GM12872 (cell line): ENCODE measurements around the gene NEB.

Experiments
- TF ChIP-seq, protein P1 (sequence below): IDR thresholded peaks from 3 replicates; pipeline ENCODE4 v1.5.1; 2011; ENCODE audit warnings: low read depth, mild to moderate bottlenecking, low read length, moderate library complexity; ENCODE audit not compliant: insufficient read depth

The NEB gene

DNA sequence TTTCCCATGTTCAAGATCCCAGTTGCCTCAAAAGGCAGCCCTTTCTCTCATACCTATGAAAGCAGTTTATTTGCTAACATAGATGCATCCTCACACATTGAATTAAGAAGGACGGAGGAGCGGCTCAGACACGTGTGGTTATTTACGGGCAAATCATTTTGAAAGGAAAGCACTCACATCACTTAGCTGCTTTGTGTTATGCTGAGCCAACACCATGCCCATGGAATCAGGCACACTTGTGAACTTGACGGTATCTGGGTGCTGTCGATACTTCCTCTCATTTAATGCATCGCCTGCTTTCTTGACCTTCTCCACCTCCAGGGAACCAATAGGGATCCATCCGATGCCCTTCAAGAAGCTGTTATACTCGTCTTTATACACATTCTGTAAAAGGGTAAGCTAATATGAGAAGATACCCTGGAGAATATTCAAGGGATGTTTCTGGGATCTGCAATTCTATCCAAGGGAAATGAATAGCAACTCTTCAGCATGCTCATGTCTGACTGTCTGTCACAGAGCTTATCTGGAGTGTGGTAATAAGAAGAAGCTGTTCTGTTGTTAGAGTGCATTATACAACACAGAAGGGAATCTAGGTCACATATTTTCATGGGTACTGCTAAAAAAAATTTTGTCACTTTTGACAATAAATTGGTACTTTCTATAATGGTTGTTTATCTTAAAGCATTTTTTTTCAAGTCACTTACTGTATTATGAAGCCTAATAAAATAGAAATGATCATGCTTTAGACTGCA lies 63.3 kb downstream of the NEB start:
- TF ChIP-seq, protein P1, sequence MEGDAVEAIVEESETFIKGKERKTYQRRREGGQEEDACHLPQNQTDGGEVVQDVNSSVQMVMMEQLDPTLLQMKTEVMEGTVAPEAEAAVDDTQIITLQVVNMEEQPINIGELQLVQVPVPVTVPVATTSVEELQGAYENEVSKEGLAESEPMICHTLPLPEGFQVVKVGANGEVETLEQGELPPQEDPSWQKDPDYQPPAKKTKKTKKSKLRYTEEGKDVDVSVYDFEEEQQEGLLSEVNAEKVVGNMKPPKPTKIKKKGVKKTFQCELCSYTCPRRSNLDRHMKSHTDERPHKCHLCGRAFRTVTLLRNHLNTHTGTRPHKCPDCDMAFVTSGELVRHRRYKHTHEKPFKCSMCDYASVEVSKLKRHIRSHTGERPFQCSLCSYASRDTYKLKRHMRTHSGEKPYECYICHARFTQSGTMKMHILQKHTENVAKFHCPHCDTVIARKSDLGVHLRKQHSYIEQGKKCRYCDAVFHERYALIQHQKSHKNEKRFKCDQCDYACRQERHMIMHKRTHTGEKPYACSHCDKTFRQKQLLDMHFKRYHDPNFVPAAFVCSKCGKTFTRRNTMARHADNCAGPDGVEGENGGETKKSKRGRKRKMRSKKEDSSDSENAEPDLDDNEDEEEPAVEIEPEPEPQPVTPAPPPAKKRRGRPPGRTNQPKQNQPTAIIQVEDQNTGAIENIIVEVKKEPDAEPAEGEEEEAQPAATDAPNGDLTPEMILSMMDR: no peak

DNA sequence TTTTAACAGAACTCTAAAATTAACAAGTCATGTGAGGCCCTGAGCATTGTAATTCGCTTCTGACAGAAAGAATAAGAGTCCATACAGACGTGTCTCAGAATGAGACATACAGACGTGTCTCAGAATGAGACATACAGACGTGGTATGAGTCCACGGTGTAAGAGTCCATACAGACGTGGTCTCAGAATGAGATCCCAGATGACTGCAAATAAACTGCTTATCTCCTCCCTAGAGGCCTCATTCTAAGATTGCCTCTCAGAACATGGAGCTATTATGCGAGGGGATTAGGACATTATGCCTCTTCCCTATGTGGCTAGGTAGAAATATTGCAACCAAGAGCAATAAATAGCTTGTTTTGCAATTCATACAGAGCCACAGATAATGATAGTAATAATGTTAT lies 63.9 kb downstream of the NEB start:
- TF ChIP-seq, protein P1: no peak

DNA sequence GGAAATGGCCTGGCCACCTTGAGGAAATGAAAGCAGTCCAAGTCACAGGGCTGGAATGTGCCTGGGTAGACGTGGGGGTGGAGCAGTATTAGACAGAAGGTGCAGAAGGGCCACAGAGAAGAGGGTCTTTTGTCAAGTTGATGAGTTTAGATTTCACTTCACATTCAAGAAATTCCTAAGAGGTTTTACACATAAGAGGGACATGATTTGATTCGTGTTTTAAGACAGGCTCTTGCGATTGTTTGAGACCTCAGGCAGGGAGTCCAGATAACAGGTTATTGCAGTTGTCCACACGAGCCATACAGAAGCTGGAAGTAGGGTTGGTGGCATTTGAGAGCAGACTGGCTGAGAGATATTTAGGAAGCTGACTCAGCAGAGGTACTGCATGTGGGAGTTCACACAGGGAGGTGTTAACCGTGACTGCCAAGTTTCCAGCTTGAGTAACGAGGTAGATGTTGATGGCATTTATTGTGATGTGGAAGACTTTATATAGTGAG lies 64.6 kb downstream of the NEB start:
- TF ChIP-seq, protein P1: no peak

DNA sequence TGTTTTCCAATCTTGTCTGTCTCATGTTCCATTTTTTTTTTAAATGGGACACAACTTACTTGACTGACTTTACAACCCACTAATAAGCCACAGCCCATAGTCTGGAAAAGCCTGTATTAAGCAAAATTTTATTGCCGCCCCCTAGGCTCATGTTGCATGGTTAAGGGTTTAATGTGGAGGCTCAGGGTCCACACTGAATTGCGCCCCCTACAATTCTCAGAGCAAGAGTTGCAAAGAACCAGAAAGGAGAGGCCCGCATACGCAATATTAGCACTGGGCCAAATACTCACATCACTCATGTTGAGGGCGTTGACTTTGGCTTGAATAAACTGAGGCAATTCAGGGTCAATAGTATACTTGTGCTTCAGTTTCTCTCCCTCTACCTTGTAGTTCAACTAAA lies 65.5 kb downstream of the NEB start:
- TF ChIP-seq, protein P1: no peak

DNA sequence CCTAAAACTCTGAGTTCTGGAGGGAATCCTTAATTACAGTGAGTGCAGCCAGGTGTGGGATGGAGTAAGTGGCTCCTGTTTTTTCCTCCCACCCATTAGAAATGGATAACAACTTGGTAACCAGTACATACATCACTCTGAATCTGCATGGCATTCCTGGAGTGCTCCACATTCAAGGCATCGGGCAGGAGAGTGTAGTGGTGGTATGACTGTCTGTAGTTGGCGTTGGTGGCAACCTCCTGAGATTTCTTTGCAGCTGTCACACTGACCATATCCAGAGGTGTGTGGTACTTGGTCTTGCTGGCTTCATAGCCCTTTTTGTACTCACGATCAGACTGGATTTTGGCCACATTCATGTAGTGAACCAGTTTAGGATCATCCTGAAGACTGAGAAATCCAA lies 68.3 kb downstream of the NEB start:
- TF ChIP-seq, protein P1: no peak

DNA sequence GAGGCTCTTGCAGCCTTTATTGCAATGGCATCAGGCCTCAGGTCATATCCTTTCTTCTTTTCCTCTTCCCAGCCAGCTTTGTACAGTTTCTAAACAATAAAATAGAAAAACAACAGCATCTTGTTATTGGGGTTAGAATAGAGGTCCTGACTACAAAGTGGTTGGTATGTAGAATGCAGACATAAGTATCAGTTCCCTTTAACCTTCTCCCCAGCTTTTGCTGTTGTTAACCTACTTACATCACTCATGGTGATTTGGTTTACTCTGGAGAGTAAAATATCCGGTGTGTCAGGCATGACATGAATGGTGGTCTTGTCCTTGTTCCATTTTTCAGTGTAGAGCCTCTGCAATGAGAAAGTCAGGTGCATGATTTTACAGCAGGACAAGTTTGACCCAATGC lies 69.8 kb downstream of the NEB start:
- TF ChIP-seq, protein P1: no peak

DNA sequence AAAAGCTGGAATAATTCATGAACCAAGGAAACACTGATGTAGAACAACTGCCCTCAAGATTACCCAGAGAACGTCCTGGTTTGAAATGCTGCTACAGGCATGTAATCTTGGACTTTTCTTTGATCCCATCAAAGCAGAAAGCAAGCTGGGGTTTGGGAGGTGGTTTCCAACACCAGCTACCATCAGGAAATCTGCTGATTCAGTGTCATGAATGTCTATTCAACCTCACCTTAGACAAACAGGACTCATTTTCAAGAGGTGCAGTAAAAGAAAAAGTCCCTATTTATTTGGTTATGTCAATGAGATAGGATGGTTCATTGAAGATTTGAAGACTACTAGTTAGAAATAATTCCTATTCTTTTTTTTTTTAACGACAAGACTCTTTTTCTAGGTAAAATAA lies 72.7 kb downstream of the NEB start:
- TF ChIP-seq, protein P1: no peak
